ENCODE results near the gene TBC1D16.

TBC1D16 gene

GRCh38 chr17:79951361-79952264 lies 84.1 kb downstream of the TBC1D16 start:
- no peak for DNase-seq (ENCODE audit: low read depth, low spot score)

- DNase-seq (ENCODE audit: low read depth, low spot score): no peak
Observed at GRCh38 chr17:79950751-79951150, 84.9 kb downstream of the TBC1D16 start.

- DNase-seq (ENCODE audit: low read depth, low spot score): no peak
Observed at GRCh38 chr17:79950306-79950705, 85.4 kb downstream of the TBC1D16 start.

GRCh38 chr17:79949656-79950209 lies 85.9 kb downstream of the TBC1D16 start:
- no peak for DNase-seq (ENCODE audit: low read depth, low spot score)

- no peak for DNase-seq (ENCODE audit: low read depth, low spot score)
Observed at GRCh38 chr17:79948945-79949655, 86.6 kb downstream of the TBC1D16 start.

GRCh38 chr17:79948406-79948944 lies 87.2 kb downstream of the TBC1D16 start:
- DNase-seq (ENCODE audit: low read depth, low spot score): no peak

GRCh38 chr17:79947351-79948031 lies 88.2 kb downstream of the TBC1D16 start:
- DNase-seq (ENCODE audit: low read depth, low spot score): no peak

GRCh38 chr17:79946352-79947231 lies 89.1 kb downstream of the TBC1D16 start:
- DNase-seq (ENCODE audit: low read depth, low spot score): no peak

GRCh38 chr17:79945591-79946255 lies 89.9 kb downstream of the TBC1D16 start:
- no peak for DNase-seq (ENCODE audit: low read depth, low spot score)

GRCh38 chr17:79944821-79945391 lies 90.8 kb downstream of the TBC1D16 start:
- DNase-seq (ENCODE audit: low read depth, low spot score): no peak

- DNase-seq (ENCODE audit: low read depth, low spot score): no peak
Observed at GRCh38 chr17:79944251-79944812, 91.3 kb downstream of the TBC1D16 start.

- no peak for DNase-seq (ENCODE audit: low read depth, low spot score)
Observed at GRCh38 chr17:79943347-79944241, 92.1 kb downstream of the TBC1D16 start.

- no peak for DNase-seq (ENCODE audit: low read depth, low spot score)
Observed at GRCh38 chr17:79942591-79943346, 92.9 kb downstream of the TBC1D16 start.

GRCh38 chr17:79942011-79942405 lies 93.7 kb downstream of the TBC1D16 start:
- DNase-seq (ENCODE audit: low read depth, low spot score): no peak

GRCh38 chr17:79941088-79942010 lies 94.3 kb downstream of the TBC1D16 start:
- no peak for DNase-seq (ENCODE audit: low read depth, low spot score)

GRCh38 chr17:79940459-79941087 lies 95.1 kb downstream of the TBC1D16 start:
- no peak for DNase-seq (ENCODE audit: low read depth, low spot score)
